Measurements from ENCODE around the gene ABHD17C.
A peak's percentile ranks its signal among the peaks of the same experiment; 100 is the strongest.
"Not testable (repeated sequence)": the region's sequence is repeated elsewhere in the genome, so short reads cannot be mapped to it uniquely, and the experiment has no call there.

ABHD17C gene

DNA sequence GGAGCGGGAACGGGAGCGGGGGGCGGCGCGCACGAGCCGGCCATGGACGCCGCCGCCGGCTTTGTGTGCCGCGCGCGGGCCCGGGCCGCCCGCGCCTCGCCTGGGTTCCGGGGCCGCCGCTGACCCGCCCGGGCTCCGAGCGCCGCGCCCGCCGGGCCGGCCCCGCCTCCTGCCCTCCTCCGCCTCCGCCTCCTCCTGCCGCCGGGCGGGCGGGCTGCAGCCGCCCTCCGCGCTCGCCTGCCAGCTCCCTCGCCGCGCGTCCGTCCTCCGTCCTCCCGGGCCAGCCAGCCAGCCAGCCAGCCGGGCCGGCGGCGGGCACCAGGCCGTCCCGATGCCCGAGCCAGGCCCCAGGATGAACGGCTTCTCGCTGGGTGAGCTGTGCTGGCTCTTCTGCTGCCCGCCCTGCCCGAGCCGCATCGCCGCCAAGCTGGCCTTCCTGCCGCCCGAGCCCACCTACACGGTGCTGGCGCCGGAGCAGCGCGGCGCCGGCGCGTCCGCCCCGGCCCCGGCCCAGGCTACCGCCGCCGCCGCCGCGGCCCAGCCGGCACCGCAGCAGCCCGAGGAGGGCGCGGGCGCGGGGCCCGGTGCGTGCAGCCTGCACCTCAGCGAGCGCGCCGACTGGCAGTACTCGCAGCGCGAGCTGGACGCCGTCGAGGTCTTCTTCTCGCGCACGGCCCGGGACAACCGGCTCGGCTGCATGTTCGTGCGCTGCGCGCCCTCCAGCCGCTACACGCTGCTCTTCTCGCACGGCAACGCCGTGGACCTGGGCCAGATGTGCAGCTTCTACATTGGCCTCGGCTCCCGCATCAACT, at the start of gene ABHD17C:
ABHD17C (plus strand) TSS at position 212 of the 812 bp plus-strand sequence; CDS start at position 332, 120 bp downstream.
- peak; percentile 64 for DNase-seq (ENCODE audit: low read depth)
- no peak for TF ChIP-seq CTCF (conservative IDR thresholded peaks at IDR 0.05; ENCODE audit: low read depth, low read length)
- peak within 1 kb of the TSS; percentile 74 for H3K4me3 ChIP-seq (ENCODE audit: low read depth, low read length)

GRCh38 chr15:80645494-80646065, 49.5 kb upstream of the ABHD17C start:
- TF ChIP-seq CTCF (conservative IDR thresholded peaks at IDR 0.05; ENCODE audit: low read depth, low read length), result no peak
- no peak for DNase-seq (ENCODE audit: low read depth)
- no peak overlapping the region for H3K4me3 ChIP-seq (ENCODE audit: low read depth, low read length)

- H3K4me3 ChIP-seq (ENCODE audit: low read depth, low read length); DNase-seq (ENCODE audit: low read depth): not testable (repeated sequence)
Observed at GRCh38 chr15:80647424-80647823, 47.7 kb upstream of the ABHD17C start.

- no peak for TF ChIP-seq CTCF (conservative IDR thresholded peaks at IDR 0.05; ENCODE audit: low read depth, low read length)
- no peak overlapping the region for H3K4me3 ChIP-seq (ENCODE audit: low read depth, low read length)
- DNase-seq (ENCODE audit: low read depth), result no peak
Observed at GRCh38 chr15:80654299-80654698, 40.8 kb upstream of the ABHD17C start.

DNA sequence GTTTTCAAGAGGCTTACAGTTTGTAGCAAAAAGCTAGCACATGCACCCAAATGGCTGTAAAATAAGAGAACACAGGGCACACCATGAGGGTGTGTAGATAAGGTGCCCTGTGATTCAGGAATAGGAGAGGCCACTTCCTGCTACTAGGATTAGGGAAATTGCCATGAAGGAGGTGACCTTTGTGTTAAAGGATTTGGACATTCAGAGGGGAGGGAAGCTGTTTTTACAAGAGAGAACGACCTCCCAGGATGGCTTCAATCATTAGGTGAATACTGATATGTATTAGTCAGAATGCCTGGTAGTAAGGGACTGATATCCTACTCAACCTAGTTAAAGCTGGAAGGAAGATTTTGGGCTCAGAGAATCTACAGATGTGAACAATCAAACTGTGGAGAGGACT, 35.7 kb upstream of the ABHD17C start:
- no peak overlapping the region for H3K4me3 ChIP-seq (ENCODE audit: low read depth, low read length)
- no peak for DNase-seq (ENCODE audit: low read depth)
- no peak for TF ChIP-seq CTCF (conservative IDR thresholded peaks at IDR 0.05; ENCODE audit: low read depth, low read length)

DNA sequence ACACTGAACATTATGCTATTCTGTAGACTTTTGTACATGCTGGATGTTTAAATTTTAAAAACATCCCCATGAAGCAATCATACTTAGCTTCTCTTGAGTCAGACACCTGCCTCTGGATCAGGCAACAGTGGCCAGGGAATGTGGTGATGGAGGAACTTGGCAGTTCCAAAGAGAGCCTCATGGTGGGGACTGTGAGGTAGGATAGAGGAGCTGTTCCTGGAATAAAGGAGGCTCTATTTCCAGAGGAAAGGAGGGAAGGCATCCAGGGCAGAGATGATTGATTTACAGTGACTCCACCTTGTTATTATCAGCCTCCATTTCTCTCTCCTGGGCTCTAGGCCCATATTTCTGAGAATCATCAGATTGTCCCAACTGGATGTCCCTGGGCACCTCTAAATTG, 35.0 kb upstream of the ABHD17C start:
- DNase-seq (ENCODE audit: low read depth), result no peak
- no peak overlapping the region for H3K4me3 ChIP-seq (ENCODE audit: low read depth, low read length)
- TF ChIP-seq CTCF (conservative IDR thresholded peaks at IDR 0.05; ENCODE audit: low read depth, low read length), result no peak

- DNase-seq (ENCODE audit: low read depth), result no peak
- no peak for TF ChIP-seq CTCF (conservative IDR thresholded peaks at IDR 0.05; ENCODE audit: low read depth, low read length)
Observed at GRCh38 chr15:80662129-80662528, 33.0 kb upstream of the ABHD17C start.

More at GRCh38 chr15:80662129-80662528, 33.0 kb upstream of the ABHD17C start:
- no peak overlapping the region for H3K4me3 ChIP-seq (ENCODE audit: low read depth, low read length)

Measured in choroid plexus epithelial cell (primary cell).